Measurements from ENCODE around the gene TIMELESS. TPM values are rescaled to one million over a fixed set of nuclear protein-coding genes. Genes with fewer than 3 reads are reported as not detected.
A peak's percentile ranks its signal among the peaks of the same experiment; 100 is the strongest.

Gene TIMELESS
- total and polyA plus RNA-seq, 9 of the 15 experiments (the other 6 are each of a cell fraction or from before 2014, with no cell fraction given): 11.9 to 59.2 (median 35.8) TPM

- TF ChIP-seq RERE (CRISPR knock-in tag; IDR thresholded peaks at IDR 0.05; ENCODE audit: borderline replicate concordance) (0 out of 2 replicates have a peak, but pooled peaks have one; percentile 40), NFIC (IDR thresholded peaks at IDR 0.05) (0 out of 2 replicates have a peak, but pooled peaks have one; percentile 34), HMG20A (CRISPR knock-in tag; conservative IDR thresholded peaks at IDR 0.05) (no peak), LCOR (CRISPR knock-in tag; IDR thresholded peaks at IDR 0.05) (no peak), FOS (IDR thresholded peaks at IDR 0.05; ENCODE audit: extremely low read depth, insufficient read length) (no peak)
These were observed 20.0 kb upstream of the TIMELESS start (continued) for GRCh38 chr12:56469007-56469930.
